GM21381 (cell line): Measurements from ENCODE around the gene HNF1A.

ENCODE experiments used
- ATAC-seq: cut with Tn5 transposase; IDR thresholded peaks from one replicate; pipeline ENCODE4 v1.9.1; 2021; ENCODE audit warnings: mild to moderate bottlenecking, moderate library complexity; ENCODE audit not compliant: unreplicated experiment

HNF1A gene

DNA sequence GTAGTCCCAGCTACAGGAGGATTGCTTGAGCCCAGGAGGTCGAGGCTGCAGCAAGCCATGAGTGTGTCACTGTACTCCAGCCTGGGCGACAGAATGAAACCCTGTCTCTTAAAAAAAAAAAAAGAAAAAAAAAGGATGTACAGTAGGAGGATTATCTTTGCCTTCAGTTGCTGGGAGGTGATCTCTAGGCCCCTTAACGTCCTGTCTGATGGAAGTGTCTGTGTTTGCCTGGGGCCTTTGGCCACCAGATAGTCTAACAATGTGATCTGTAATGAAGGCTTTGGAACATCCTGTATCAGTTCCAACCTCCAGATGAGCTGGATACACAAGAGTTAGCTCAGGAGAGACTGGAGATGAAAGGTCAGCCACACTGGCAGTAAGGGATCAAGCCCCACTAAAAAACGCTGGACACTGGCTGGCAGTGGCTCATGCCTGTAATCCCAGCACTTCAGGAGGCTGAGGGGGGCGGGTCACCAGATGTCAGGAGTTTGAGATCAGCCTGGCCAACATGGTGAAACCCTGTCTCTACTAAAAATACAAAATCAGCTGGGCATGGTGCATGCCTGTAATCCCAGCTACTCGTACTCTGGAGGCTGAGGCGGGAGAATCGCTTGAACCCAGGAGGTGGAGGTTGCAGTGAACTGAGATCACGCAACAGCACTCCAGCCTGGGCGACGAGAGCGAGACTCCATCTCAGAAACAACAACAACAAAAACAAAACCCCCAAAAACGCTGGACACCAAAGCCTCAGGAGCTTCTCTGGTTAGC lies 19.0 kb upstream of the HNF1A start:
- ATAC-seq = no peak

DNA sequence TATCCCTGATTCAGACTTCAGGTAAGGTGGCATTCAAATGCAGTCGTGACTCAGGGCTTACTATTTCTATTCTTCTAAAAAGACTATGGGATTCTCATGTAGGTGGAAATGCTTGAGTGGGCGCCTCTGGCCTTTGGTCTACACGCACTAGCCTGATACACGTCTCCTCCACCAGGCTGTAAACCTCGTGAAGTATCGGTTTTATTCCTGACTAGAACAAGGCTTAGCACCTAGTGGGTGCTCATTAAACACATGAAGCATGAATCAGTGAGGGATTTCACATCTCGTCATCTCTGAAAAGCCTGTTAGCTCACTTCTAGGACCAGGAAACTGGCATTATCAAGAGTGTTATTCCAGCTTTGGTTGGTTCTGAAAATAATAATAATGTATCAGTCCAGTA lies 17.7 kb upstream of the HNF1A start:
- no peak for ATAC-seq

DNA sequence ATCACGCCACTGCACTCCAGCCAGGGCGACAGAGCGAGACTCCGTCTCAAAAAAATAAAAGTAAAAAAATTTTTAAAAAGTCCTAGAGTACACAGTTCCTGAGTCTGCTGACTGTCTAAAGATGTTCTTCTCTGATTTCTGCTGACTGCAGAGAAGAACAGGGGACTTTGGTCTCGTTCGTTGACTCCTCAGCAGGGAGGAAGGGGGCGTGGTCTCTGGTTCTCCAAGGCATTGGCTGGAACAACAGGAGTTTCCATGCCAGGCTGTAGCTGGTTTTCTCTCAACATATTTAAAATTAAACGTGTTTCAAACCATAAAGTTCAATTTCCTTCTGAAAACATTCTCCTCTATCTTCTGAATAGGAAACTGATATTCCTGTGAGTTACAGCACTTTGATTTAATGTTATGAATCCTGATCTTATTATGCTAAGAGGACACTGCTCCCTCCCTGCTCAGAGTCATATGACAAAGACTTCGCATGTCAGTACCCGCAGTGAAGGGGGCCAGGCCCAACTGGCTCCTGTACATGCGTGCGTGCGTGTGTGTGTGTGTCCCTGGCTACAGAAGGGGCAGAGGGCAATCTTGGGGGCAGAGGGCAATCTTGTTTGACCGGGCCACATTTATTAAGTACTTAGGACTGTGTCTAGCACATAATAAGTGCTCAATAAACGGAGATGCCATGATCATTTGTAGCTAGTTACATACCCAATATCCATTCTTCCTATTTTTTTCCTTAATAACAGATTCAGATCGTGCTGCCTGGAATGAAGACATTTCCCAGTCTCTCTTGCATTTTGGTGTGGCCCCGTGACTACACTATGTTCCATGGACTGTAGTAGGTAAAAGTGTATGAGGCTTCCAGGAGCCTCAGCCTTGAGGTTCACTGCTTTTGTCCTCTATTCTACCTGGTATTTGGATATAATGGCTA lies 16.5 kb upstream of the HNF1A start:
- ATAC-seq = no peak

DNA sequence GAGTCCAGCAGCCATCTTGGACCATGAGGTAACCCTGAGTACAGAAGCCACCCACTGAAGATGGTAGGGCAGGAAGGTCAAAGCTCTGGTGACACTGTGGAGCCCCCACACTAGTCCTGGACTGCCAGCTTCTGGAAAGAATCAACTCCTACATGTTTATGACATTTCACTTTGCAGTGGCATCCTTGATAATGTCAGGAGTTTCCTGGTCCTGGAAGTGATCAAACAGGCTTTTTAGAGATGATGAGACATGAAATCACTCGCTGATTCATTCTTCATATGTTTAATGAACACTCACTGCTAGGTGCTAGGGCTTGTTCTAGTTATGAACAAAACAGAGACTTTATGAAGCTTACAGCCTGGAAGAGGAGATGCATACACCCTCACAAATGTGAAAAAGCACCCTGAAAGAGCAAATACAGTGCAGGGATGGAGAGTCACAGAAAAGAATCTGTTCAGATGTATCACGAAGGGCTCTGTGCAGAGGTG lies 15.8 kb upstream of the HNF1A start:
- no peak for ATAC-seq

DNA sequence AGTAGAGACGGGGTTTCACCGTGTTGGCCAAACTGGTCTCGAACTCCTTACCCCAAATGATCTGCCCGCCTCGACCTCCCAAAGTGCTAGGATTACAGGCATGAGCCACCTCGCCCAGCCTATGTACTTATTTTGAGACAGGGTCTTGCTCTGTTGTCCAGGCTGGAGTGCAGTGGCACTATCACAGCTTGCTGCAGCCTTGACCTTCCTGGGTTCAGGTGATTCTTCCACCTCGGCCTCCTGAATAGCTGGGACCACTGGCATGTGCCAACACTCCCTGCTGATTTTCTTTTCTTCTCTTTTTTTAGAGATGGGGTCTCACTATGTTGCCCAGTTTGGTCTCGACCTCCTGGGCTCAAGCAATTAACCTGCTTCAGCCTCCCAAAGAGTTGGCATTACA lies 14.0 kb upstream of the HNF1A start:
- ATAC-seq = no peak

DNA sequence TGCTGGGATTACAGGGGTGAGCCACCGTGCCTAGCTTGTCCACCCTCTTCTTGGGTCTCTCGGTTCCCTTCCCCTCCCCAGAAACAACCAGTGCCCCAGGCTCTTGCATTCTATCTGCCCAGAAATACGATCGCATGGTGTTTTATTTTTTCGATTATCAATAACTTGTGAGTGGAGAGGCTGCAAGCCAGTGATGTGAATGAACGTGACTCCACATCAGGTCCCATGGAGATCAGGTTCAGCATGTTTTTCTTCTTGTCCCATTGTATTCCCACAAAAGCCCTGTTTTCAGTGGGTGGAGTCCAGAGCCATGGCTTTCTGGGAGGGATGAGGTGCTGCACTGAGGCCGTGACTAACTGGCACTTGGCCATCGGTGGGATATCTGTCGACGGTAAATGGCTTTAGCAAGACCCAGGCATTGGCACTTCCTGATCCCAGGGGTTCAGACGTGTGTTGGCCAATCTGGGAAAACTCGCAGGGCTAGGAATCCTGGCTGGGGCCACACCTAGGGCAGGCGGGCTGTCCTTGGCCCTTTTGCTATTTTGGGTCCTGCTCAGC lies 12.7 kb upstream of the HNF1A start:
- ATAC-seq = no peak

DNA sequence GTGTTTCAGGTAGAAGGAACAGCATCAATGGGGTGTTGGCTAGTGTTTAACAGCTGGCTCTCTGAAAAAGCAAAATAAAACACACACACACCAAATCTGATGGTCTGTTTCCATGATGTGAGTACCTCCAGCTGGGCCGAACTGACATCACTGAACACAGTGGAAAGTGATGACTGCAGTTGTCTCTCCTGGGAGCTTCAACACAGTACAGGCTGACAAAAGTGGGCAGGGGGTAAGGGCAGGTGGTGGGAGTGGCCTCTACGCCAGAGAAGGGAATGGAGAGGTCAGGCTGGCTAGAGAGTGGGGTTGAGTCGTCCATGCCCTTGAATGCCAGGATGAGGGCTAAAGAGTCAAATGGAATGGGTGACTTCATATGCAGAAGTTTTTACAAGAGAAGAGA lies 8.0 kb upstream of the HNF1A start:
- no peak for ATAC-seq

DNA sequence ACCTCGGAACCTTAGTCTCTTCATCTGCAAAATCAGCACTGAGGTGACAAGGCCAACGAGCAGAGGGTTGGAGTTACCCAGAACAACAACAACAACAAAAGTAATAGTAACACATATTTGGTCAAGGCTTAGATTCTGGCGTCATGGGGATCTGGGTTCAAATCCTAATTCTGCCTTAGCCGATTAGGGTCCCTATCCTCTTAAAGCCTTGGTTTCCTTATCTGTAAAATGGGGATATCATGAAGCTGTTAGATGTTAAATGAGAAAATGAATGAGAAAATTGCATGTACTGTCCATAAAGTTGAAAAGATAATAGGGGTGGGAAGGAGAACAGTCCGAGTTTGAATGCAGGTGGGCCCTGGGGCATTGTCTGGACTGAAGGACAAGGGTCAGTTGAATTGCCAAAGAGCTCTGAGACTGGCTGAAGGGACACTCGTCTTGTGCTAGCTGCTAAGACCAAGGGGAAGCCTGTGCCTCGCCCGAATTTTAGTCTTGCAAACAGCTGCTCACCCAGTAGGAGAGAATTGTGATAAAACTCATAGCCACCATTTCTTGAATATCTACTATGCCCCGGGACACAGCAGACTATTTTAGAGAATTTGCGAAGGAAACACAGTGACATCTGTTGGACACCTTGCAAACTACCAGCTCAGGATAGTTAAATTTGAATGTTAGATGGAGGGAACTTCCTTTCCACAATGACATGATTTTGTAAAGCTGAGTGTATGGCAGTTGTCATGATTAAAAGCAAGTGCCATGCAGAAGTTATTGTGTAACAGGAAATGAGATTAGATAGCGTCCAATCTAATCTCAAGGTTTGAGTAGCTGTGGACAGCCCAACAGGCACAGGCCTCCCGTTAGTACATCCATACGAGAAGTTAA lies 6.8 kb upstream of the HNF1A start:
- ATAC-seq = no peak

DNA sequence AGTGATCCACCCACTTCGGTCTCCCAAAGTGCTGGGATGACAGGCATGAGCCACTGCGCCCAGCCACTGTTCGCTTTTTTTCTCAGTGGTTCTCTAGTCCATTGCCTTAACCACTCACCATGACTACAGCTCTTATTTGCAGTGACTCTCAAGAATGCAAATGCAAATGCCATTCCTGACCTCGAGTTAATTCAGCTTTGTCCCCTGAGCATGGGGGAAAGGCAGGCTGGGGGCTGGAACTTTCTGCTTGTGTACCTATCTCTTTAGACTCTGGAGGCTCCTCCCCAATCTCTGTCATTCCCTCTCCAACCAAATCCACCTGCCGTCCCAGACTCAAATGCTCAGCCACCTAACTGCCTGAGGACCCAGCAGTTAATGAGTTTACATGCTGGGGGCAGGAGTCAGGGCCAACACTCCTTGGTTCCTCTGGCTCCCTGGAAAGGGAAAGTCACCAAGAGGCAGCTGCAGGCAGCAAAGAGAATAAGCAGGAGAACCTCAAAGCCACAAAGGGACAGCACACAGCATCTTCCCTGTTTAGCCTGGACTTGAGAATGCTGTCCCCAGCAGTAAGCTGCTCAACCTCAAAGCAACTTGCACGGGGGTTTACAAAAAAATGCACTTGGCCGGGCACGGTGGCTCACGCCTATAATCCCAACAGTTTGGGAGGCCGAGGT lies 5.3 kb upstream of the HNF1A start:
- ATAC-seq = no peak

DNA sequence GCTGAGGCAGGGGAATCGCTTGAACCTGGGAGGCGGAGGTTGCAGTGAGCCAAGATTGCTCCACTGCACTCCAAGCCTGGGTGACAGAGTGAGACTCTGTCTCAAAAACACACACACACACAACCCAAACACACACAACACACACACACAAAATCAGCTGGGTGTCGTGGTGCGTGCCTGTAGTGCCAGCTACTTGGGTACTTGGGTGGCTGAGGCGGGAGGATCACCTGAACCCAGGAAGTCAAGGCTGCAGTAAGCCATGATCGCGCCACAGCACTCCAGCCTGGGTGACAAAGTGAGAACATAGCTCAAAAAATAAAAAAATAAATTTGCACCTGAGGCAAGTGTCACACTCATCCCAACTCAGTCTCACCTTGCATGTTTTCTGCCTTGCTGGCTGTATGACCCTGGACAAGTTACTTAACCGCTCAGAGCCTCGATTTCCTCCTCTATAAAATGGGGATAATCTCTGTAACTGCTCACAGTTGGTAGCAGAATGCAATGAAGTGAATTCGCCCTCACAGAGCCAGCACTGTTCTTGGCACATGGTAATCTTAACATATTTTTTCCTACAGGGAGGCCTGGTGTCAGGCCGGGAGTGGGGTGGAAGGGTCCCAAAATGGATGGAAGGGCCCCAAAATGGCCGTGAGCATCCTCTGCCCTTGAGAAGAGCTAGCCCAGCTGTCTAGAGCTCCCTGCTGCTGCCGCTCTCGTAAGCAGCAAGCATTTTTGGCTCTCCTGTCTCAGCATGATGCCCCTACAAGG lies 630 bp upstream of the HNF1A start:
- no peak for ATAC-seq

DNA sequence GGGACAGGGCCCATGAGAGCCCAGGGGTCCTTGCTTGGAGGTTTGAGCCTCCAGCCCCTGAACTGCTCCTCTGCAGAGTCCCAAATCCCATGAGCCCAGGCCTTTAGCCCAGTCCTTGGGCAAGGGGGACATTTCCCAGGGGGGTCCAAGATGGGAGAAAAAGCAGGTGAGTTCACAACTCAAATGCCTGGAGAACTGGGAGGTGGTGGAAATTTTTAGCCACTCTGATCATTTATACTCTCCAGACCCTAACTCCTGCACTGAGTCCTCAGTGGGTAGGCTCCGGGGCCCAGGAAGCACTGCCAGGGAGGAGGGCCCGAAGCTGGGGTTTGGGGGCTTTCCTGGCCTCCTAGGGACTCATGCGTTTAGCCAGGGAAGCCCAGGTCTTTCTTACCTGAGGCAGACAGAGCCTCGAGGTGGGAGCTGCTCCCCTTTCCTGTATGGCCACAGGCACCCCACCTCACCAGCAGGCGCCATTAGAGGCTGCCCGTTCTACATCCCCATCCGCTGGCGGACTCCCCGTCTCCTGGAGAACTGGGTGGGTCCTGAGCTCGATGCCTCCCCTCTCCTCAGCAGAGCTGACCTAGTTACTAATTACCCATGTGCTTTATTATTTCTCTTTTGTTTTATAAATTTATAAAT lies 998 bp downstream of the HNF1A start:
- no peak for ATAC-seq

DNA sequence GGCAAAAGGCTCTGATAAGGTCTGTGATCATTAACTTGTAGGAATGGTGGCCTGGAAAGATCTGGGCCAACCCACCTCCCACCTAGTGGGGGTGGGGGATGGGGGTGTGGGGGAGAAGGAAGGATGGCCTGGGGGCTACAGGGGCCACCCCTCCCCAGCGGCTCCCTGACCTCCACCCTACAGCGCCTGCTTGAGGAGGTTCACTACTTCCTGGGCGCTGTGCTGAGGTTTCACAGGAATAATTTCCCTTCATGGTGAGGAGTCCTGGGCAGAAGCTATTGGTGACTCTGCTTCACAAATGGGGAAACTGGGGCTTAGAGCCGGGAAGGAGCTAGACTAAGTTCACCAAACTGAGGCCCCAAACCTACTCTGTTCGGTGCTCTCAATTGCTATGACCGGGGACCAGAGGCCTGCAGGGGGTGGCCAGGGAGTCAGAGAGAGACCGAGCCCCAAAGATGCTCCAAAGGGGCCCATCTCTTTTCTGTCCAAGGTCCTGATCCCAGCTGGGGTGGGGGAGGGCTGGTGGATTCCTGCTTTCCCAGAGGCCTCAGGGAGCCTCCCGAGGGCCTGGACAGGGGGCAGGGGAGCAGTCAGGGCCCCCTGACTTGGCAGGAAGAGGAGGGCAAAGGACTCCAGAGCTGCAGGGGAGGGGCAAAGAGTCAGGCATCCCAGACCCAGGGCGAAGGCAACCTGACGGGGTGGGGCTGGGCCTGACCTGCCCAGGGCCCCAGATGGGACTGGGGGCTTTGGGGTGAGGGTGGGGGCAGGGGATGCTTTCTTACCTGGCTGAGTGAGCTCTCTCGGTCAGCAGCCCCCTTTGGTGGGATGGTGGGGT lies 1.7 kb downstream of the HNF1A start:
- no peak for ATAC-seq

DNA sequence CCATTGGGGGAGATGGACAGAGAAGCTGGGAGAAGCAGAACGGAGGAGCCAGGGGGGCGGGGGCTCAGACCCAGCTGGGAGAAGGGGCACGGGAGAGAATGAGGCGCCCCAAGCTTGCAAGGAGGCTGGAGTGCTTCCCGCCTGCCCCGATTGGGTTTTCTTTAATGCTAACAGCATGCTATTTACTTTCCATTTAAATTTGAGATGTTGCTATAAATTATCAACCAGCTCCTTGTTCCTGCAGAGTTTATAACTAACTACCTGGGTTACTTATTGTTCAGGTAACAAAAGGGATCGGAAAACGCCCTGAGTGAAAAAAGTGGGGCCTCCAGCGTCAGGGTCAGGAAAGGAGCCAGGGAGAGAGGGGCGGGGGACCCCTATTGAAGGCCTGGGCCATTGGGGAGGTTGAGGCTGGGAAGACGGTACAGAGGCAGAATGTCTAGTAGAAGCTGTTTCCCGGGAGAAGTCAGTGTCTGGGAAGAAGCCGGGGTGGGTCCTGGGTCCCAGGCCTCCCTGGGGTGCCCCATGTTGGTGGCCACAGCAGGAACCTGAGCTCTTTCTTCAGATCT lies 2.5 kb downstream of the HNF1A start:
- ATAC-seq = no peak

DNA sequence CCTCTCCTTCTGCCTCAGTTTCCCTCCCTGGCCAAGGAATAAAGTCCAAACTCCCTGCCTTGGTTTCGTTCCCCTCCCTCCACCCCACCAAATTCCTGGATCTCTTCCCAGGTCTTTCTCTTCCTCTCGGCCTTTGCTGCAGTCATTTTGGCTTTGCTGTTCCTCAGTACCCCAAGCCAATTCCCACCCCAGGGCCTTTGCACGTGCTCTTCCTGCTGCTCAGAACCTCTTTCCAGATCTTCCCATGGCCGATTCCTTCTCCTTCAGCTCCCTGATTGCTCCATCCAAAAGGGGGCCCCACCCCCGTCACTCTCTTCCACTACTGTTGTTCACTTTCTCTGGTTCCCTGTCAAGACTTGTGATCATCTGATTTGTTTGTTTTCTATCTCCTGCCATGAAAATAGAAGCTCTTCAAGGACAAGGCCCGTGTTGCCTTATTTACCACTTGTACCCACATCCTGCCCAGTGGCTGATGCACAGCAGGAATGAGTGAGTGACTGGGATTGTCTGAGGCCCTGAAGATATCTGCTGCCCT lies 3.1 kb downstream of the HNF1A start:
- no peak for ATAC-seq

DNA sequence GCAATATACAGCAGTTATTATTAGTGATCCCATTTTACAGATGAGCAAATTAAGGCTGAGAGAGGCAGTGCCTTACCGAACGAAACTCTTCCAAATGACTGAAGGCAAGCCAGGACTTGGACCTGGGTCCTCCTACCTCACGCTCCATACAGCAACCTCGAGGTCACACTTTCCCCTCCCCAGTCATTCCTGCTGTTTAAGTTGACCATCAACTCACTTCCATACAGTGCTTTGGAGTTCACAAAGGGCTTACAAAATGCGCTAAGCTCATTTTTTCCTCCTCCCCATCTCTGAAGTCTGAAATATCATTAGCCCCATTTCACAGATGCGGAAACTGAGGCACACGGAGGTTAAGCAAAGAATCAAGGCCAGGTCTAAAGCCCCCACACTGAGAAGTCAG lies 4.3 kb downstream of the HNF1A start:
- ATAC-seq = no peak

DNA sequence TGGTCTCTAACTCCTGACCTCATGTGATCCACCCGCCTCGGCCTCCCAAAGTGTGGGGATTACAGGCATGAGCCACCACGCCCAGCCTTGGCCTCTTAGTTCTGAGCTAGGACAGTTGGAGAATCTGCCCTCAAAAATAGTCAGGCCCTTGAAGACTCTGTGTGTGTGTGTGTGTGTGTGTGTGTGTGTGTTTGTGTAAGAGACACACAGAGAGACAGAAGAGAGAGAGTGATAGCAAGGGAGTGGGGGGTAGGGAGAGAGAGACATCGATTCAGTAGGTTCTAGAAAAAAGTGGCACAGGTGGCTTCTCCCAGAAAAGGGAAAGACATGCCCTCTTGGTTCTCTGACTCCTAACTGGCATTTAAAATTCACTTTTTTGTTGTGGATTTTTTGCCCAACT lies 5.4 kb downstream of the HNF1A start:
- no peak for ATAC-seq

DNA sequence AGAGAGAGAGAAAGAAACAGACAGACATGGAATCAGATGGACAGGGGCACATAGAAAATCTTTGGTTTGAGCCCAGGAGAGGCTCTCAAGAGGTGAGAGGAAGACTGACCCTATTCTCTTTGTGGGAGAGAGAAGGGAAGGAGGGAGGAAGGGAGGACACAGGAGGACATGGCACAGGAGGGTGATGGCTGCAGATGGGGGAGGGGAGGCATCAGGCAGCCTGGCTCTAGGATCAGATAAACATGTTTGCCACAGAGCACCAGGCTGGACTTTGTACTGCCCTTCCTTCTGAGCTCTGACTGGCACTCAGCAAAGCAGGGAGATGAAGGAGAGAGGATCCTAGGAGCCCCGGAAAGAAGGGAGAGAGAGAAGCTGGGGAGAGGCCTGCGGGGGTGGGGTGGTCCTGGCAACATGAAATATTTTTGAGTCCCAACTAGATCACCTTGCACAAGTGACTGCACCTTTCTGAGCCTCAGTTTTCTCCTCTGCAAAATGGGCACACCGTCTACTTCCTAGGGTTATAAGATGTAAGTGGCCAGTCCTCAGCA lies 6.1 kb downstream of the HNF1A start:
- ATAC-seq = no peak
